Vagina (tissue), 2 donors: Measurements from ENCODE around the gene CLDND2.

Source experiments
- POLR2A ChIP-seq, 2 donors: fragments of 450-650 bp; IDR thresholded peaks; one replicate each; pipeline ENCODE4 v1.6.1; 2017; ENCODE audit warnings: antibody characterized with exemption in 2 of 2, mild to moderate bottlenecking in 2 of 2, moderate library complexity in 2 of 2
- POLR2AphosphoS5 ChIP-seq, 2 donors: sonication (generic); formaldehyde crosslinking; IDR thresholded peaks; one replicate each; pipeline ENCODE4 v1.9.0; 2017; ENCODE audit warnings: antibody characterized with exemption in 2 of 2, mild to moderate bottlenecking in 2 of 2, low read depth in 1 of 2; ENCODE audit not compliant: insufficient read depth in 1 of 2
- TF ChIP-seq, protein P1 (sequence below), 3 experiments: fragments of 450-650 bp in 2 of 3; fragments of 200-600 bp in 1 of 3; sonication (generic) in 1 of 3; IDR thresholded peaks; one replicate each; pipeline ENCODE4 v1.5.1; 2017 to 2019; ENCODE audit warnings: antibody characterized with exemption in 3 of 3, mild to moderate bottlenecking in 2 of 3, moderate library complexity in 2 of 3

DNA sequence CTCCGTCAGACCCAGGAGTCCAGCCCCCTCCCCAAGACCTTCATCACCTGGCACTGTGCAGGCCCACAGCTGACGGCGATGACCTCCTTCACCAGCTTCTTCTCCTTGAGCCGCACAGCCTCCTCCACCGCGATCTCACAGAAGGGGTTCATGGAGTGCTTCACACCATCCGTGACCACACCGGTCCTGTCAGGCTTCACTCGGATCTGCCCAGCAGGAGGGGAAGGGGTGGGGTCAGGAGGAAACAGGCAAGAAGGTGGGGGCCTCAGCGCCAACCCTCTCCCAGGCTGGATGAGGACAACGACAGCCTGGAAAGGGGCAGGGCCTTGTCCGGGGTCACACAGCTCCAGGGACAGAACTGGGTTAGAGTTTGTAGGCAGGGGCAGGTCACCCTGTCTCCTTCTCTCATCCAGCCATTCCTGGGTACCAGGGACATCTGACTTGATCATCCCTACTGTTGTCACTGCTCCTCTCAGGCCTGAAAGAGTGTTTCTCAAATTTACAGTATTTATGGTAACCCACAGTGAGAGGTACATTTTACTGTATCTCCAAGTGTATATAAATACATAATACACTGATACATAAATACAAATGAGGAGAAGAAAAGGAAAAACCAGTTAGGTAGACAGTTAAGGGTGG lies 14.6 kb downstream of the CLDND2 start:
- TF ChIP-seq, protein P1, sequence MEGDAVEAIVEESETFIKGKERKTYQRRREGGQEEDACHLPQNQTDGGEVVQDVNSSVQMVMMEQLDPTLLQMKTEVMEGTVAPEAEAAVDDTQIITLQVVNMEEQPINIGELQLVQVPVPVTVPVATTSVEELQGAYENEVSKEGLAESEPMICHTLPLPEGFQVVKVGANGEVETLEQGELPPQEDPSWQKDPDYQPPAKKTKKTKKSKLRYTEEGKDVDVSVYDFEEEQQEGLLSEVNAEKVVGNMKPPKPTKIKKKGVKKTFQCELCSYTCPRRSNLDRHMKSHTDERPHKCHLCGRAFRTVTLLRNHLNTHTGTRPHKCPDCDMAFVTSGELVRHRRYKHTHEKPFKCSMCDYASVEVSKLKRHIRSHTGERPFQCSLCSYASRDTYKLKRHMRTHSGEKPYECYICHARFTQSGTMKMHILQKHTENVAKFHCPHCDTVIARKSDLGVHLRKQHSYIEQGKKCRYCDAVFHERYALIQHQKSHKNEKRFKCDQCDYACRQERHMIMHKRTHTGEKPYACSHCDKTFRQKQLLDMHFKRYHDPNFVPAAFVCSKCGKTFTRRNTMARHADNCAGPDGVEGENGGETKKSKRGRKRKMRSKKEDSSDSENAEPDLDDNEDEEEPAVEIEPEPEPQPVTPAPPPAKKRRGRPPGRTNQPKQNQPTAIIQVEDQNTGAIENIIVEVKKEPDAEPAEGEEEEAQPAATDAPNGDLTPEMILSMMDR (IDR thresholded peaks at IDR 0.05) = no peak
- TF ChIP-seq POLR2AphosphoS5 (IDR thresholded peaks at IDR 0.05; ENCODE audit: insufficient read depth in 1 of 2, low read depth in 1 of 2) (no peak), POLR2A (IDR thresholded peaks at IDR 0.05) (no peak)
